Activated T-cell treated with anti-CD3 and anti-CD28 coated beads, Interleukin-2, amount 50 U/mL, for 48 hours (primary cell): ENCODE results near the gene MMP14.
A peak's percentile ranks its signal among the peaks of the same experiment; 100 is the strongest.

Experiments
- DNase-seq, 2 experiments: peaks; one replicate each; pipeline ENCODE4 v3.0.0-alpha.2; 2020

Gene MMP14

GRCh38 chr14:22814941-22815713, 21.3 kb upstream of the MMP14 start, which contains the start of gene SLC7A7:
TSS of gene SLC7A7 (minus strand) at chr14:22815435. CDS start at chr14:22813398, 2,037 bp downstream.
- no peak for DNase-seq

- no peak for DNase-seq
Measured at GRCh38 chr14:22819151-22819988, 17.0 kb upstream of the MMP14 start.

GRCh38 chr14:22820731-22821130, 15.7 kb upstream of the MMP14 start:
- DNase-seq: no peak

GRCh38 chr14:22821193-22822015, 15.0 kb upstream of the MMP14 start:
- DNase-seq: no peak

GRCh38 chr14:22822016-22822570, 14.3 kb upstream of the MMP14 start:
- no peak for DNase-seq

- peak; percentile 78 to 79 for DNase-seq
Measured at GRCh38 chr14:22822571-22823098, 13.8 kb upstream of the MMP14 start.

GRCh38 chr14:22824711-22825359, 11.6 kb upstream of the MMP14 start:
- DNase-seq: no peak

GRCh38 chr14:22829076-22829660, 7.2 kb upstream of the MMP14 start:
- peak in 1 of 2 experiments; percentile 31 for DNase-seq

GRCh38 chr14:22829661-22830442, 6.5 kb upstream of the MMP14 start, which contains the start of gene MRPL52:
TSS of gene MRPL52 (plus strand) at chr14:22829887. CDS start at chr14:22829913, 26 bp downstream.
- peak; percentile 90 to 93 for DNase-seq

- DNase-seq: no peak
Measured at GRCh38 chr14:22830443-22831010, 5.9 kb upstream of the MMP14 start.

- no peak for DNase-seq
Measured at GRCh38 chr14:22835505-22835904, 880 bp upstream of the MMP14 start.

GRCh38 chr14:22837114-22837749, 847 bp downstream of the MMP14 start:
- no peak for DNase-seq

GRCh38 chr14:22837750-22838538, 1.6 kb downstream of the MMP14 start:
- no peak for DNase-seq

GRCh38 chr14:22838631-22839041, 2.3 kb downstream of the MMP14 start:
- DNase-seq: no peak

- DNase-seq: no peak
Measured at GRCh38 chr14:22839159-22839779, 2.9 kb downstream of the MMP14 start.

GRCh38 chr14:22841311-22841710, 4.9 kb downstream of the MMP14 start:
- DNase-seq: no peak

- DNase-seq: no peak
Measured at GRCh38 chr14:22841769-22842168, 5.4 kb downstream of the MMP14 start.
